Measurements from ENCODE around the gene VAV3. TPM values are rescaled to one million over a fixed set of nuclear protein-coding genes. Genes with fewer than 3 reads are reported as not detected.

The VAV3 gene
- total RNA-seq, 1 experiment from 2014 or later: 0.57 TPM

DNA sequence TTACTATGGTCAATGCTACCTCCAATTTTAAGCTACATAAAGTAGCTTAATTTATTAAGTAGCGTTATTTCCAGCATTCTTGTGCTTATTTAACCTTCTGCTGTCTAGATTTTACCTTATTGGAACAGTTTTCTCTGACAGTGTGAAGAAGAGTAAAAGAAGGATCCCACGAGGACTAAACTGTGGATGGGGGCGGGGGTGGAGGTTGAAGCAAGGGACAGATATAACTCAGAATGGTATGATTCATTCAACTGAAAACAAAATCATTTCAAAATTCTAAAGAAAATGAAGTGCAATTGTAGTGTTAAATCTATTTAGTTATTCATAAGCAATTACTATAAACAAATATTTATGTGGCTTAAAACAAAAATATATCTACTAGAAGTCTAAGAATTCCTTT is 11.5 kb upstream of the VAV3 start:
- DNase-seq: no peak
- H3K27me3 Mint-ChIP-seq (ENCODE audit: insufficient read depth, unreplicated experiment): peaks cover 5% of the 10 kb centered on the region
- H3K4me1 Mint-ChIP-seq (ENCODE audit: low read depth, unreplicated experiment): no peaks in the 10 kb centered on the region
- no TSS peak for BruUV-seq (replicated peaks)
- H3K9me3 Mint-ChIP-seq (ENCODE audit: unreplicated experiment): no peaks in the 10 kb centered on the region
- no peaks in the 10 kb centered on the region for H3K36me3 Mint-ChIP-seq (ENCODE audit: insufficient read depth, unreplicated experiment)
- intact Hi-C loops (cut with micrococcal nuclease; ENCODE audit: unreplicated experiment): no loop called here
- CTCF ChIA-PET: no interaction called here
- no peak overlapping the region for H3K4me3 Mint-ChIP-seq (ENCODE audit: unreplicated experiment)
- TF ChIP-seq, protein P1, sequence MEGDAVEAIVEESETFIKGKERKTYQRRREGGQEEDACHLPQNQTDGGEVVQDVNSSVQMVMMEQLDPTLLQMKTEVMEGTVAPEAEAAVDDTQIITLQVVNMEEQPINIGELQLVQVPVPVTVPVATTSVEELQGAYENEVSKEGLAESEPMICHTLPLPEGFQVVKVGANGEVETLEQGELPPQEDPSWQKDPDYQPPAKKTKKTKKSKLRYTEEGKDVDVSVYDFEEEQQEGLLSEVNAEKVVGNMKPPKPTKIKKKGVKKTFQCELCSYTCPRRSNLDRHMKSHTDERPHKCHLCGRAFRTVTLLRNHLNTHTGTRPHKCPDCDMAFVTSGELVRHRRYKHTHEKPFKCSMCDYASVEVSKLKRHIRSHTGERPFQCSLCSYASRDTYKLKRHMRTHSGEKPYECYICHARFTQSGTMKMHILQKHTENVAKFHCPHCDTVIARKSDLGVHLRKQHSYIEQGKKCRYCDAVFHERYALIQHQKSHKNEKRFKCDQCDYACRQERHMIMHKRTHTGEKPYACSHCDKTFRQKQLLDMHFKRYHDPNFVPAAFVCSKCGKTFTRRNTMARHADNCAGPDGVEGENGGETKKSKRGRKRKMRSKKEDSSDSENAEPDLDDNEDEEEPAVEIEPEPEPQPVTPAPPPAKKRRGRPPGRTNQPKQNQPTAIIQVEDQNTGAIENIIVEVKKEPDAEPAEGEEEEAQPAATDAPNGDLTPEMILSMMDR (IDR thresholded peaks at IDR 0.05; ENCODE audit: insufficient read depth in 1 of 2, low read depth in 1 of 2, low read length in 1 of 2, severe bottlenecking in 1 of 2, unreplicated experiment in 1 of 2): no peak
- POLR2A ChIA-PET: no interaction called here
- H3K27me3 ChIP-seq (replicated peaks; ENCODE audit: control insufficient read depth, insufficient read depth, low read length): no peaks in the 10 kb centered on the region
- no peaks in the 10 kb centered on the region for H3K9me3 ChIP-seq
- no peaks in the 10 kb centered on the region for H3K36me3 ChIP-seq (ENCODE audit: control insufficient read depth, insufficient read depth, low read length)
- H3K4me1 ChIP-seq: no peaks in the 10 kb centered on the region
- H3K27ac Mint-ChIP-seq (ENCODE audit: unreplicated experiment): no peak overlapping the region
- no peak overlapping the region for H3K4me3 ChIP-seq (ENCODE audit: low read depth, low read length)

- no peaks in the 10 kb centered on the region for H3K27me3 ChIP-seq (replicated peaks; ENCODE audit: control insufficient read depth, insufficient read depth, low read length)
- ChIA-PET CTCF (no interaction called here), POLR2A (no interaction called here)
- H3K36me3 ChIP-seq (ENCODE audit: control insufficient read depth, insufficient read depth, low read length): no peaks in the 10 kb centered on the region
- no peak overlapping the region for H3K4me3 ChIP-seq (ENCODE audit: low read depth, low read length)
- Mint-ChIP-seq H3K27me3 (ENCODE audit: insufficient read depth, unreplicated experiment) (peaks cover 5% of the 10 kb centered on the region), H3K27ac (ENCODE audit: unreplicated experiment) (no peak overlapping the region), H3K9me3 (ENCODE audit: unreplicated experiment) (no peaks in the 10 kb centered on the region), H3K36me3 (ENCODE audit: insufficient read depth, unreplicated experiment) (no peaks in the 10 kb centered on the region), H3K4me3 (ENCODE audit: unreplicated experiment) (no peak overlapping the region), H3K4me1 (ENCODE audit: low read depth, unreplicated experiment) (no peaks in the 10 kb centered on the region)
- no peak for DNase-seq
- H3K9me3 ChIP-seq: no peaks in the 10 kb centered on the region
- intact Hi-C loops (cut with micrococcal nuclease; ENCODE audit: unreplicated experiment): no loop called here
- H3K4me1 ChIP-seq: no peaks in the 10 kb centered on the region
- no TSS peak for BruUV-seq (replicated peaks)
- TF ChIP-seq, protein P1 (IDR thresholded peaks at IDR 0.05; ENCODE audit: insufficient read depth in 1 of 2, low read depth in 1 of 2, low read length in 1 of 2, severe bottlenecking in 1 of 2, unreplicated experiment in 1 of 2): no peak
These were observed 10.9 kb upstream of the VAV3 start for GRCh38 chr1:107975851-107976250.

- BruUV-seq (replicated peaks): no TSS peak
- Histone ChIP-seq H3K27me3 (replicated peaks; ENCODE audit: control insufficient read depth, insufficient read depth, low read length) (no peaks in the 10 kb centered on the region), H3K9me3 (no peaks in the 10 kb centered on the region), H3K4me1 (no peaks in the 10 kb centered on the region), H3K36me3 (ENCODE audit: control insufficient read depth, insufficient read depth, low read length) (no peaks in the 10 kb centered on the region), H3K4me3 (ENCODE audit: low read depth, low read length) (no peak overlapping the region)
- ChIA-PET POLR2A (no interaction called here), CTCF (no interaction called here)
- intact Hi-C loops (cut with micrococcal nuclease; ENCODE audit: unreplicated experiment): no loop called here
- no peaks in the 10 kb centered on the region for H3K36me3 Mint-ChIP-seq (ENCODE audit: insufficient read depth, unreplicated experiment)
- H3K4me3 Mint-ChIP-seq (ENCODE audit: unreplicated experiment): no peak overlapping the region
- no peaks in the 10 kb centered on the region for H3K4me1 Mint-ChIP-seq (ENCODE audit: low read depth, unreplicated experiment)
- TF ChIP-seq, protein P1 (IDR thresholded peaks at IDR 0.05; ENCODE audit: insufficient read depth in 1 of 2, low read depth in 1 of 2, low read length in 1 of 2, severe bottlenecking in 1 of 2, unreplicated experiment in 1 of 2): no peak
- H3K9me3 Mint-ChIP-seq (ENCODE audit: unreplicated experiment): no peaks in the 10 kb centered on the region
- peaks cover 5% of the 10 kb centered on the region for H3K27me3 Mint-ChIP-seq (ENCODE audit: insufficient read depth, unreplicated experiment)
- DNase-seq: no peak
- H3K27ac Mint-ChIP-seq (ENCODE audit: unreplicated experiment): no peak overlapping the region
These were observed 9.1 kb upstream of the VAV3 start for GRCh38 chr1:107974090-107974489.

Data from Caco-2 (cell line).